NCI-H187 treated with DMSO at 0.1 percent for 48 hours (cell line): ENCODE results near the gene SYT15.
"Not testable (repeated sequence)": the region's sequence is repeated elsewhere in the genome, so short reads cannot be mapped to it uniquely, and the experiment has no call there.

Experiments used
- DNase-seq: peaks from one replicate; lab custom pipeline; 2025; lab: John Stamatoyannopoulos, UW

SYT15 gene

GRCh38 chr10:46578474-46579178 lies at the start of gene SYT15:
Gene SYT15, plus strand, starts transcription at chr10:46579128. Its CDS starts 41 bp downstream, at chr10:46579169.
- DNase-seq: not testable (repeated sequence)

GRCh38 chr10:46529742-46530141 lies 49.2 kb upstream of the SYT15 start:
- DNase-seq: not testable (repeated sequence)

- no peak for DNase-seq
Measured at GRCh38 chr10:46530249-46531186, 48.4 kb upstream of the SYT15 start.

- not testable (repeated sequence) for DNase-seq
Measured at GRCh38 chr10:46532256-46532655, 46.7 kb upstream of the SYT15 start.

GRCh38 chr10:46534828-46535524 lies 44.0 kb upstream of the SYT15 start:
- DNase-seq: no peak

GRCh38 chr10:46536171-46536570 lies 42.8 kb upstream of the SYT15 start:
- DNase-seq: no peak

- no peak for DNase-seq
Measured at GRCh38 chr10:46536781-46537180, 42.1 kb upstream of the SYT15 start.

GRCh38 chr10:46537309-46537708 lies 41.6 kb upstream of the SYT15 start:
- DNase-seq: no peak

- DNase-seq: no peak
Measured at GRCh38 chr10:46538155-46538554, 40.8 kb upstream of the SYT15 start.

- no peak for DNase-seq
Measured at GRCh38 chr10:46538717-46539426, 40.1 kb upstream of the SYT15 start.

- no peak for DNase-seq
Measured at GRCh38 chr10:46539596-46540411, 39.1 kb upstream of the SYT15 start.

- no peak for DNase-seq
Measured at GRCh38 chr10:46540412-46541016, 38.4 kb upstream of the SYT15 start.

- no peak for DNase-seq
Measured at GRCh38 chr10:46541017-46541661, 37.8 kb upstream of the SYT15 start.

- no peak for DNase-seq
Measured at GRCh38 chr10:46541735-46542566, 37.0 kb upstream of the SYT15 start.

- no peak for DNase-seq
Measured at GRCh38 chr10:46542567-46543465, 36.1 kb upstream of the SYT15 start.

GRCh38 chr10:46543466-46544377 lies 35.2 kb upstream of the SYT15 start:
- no peak for DNase-seq
